DMS79 (cell line): Measurements from ENCODE around the gene C9orf78.

Experiments
- DNase-seq: peaks from one replicate; lab custom pipeline; 2025; lab: John Stamatoyannopoulos, UW

The C9orf78 gene

GRCh38 chr9:129867136-129868022, 32.3 kb upstream of the C9orf78 start:
- no peak for DNase-seq

GRCh38 chr9:129866394-129867135, 31.5 kb upstream of the C9orf78 start:
- no peak for DNase-seq

- no peak for DNase-seq
Measured at GRCh38 chr9:129865668-129866320, 30.7 kb upstream of the C9orf78 start.

GRCh38 chr9:129864991-129865647, 30.0 kb upstream of the C9orf78 start:
- no peak for DNase-seq

GRCh38 chr9:129863059-129863690, 28.1 kb upstream of the C9orf78 start:
- no peak for DNase-seq

GRCh38 chr9:129861447-129861827, 26.4 kb upstream of the C9orf78 start:
- DNase-seq, result no peak

GRCh38 chr9:129860653-129861446, 25.8 kb upstream of the C9orf78 start:
- DNase-seq, result no peak

- DNase-seq, result no peak
Measured at GRCh38 chr9:129858167-129858962, 23.3 kb upstream of the C9orf78 start.

GRCh38 chr9:129857207-129857606, 22.1 kb upstream of the C9orf78 start:
- DNase-seq, result no peak

GRCh38 chr9:129854588-129855110, 19.6 kb upstream of the C9orf78 start:
- no peak for DNase-seq

- DNase-seq, result peak; percentile 44
Measured at GRCh38 chr9:129853614-129854013, 18.5 kb upstream of the C9orf78 start.

- peak; percentile 51 for DNase-seq
Measured at GRCh38 chr9:129852579-129852978, 17.5 kb upstream of the C9orf78 start.

GRCh38 chr9:129851821-129852220, 16.7 kb upstream of the C9orf78 start:
- peak; percentile 59 for DNase-seq

- DNase-seq, result peak; percentile 37
Measured at GRCh38 chr9:129850821-129851550, 15.9 kb upstream of the C9orf78 start.

GRCh38 chr9:129849901-129850300, 14.8 kb upstream of the C9orf78 start:
- no peak for DNase-seq

GRCh38 chr9:129848712-129849441, 13.8 kb upstream of the C9orf78 start:
- no peak for DNase-seq

GRCh38 chr9:129845373-129845772, 10.3 kb upstream of the C9orf78 start:
- no peak for DNase-seq

GRCh38 chr9:129841071-129841470, 6.0 kb upstream of the C9orf78 start:
- no peak for DNase-seq
